T-cell (primary cell): ENCODE measurements around the gene BMPR2. TPM values are rescaled to one million over a fixed set of nuclear protein-coding genes. Genes with fewer than 3 reads are reported as not detected.

Experiments used
- ATAC-seq, 4 experiments: fragments of 200-7000 bp in 3 of 4; fragments of 150-1000 bp in 1 of 4; cut with Tn5 transposase; replicated peaks in 1 of 4; 1 replicate in 3 of 4; 2 replicates in 1 of 4; pipeline ENCODE4 v1.10.0; 2021; ENCODE audit warnings: moderate library complexity in 3 of 4, mild to moderate bottlenecking in 2 of 4, moderate number of reproducible peaks in 1 of 4
- CTCF ChIA-PET, 2 donors: fragments of 300-600 bp; sonication (Branson Sonifier 250); formaldehyde crosslinking; loops; one replicate each; lab custom pipeline; 2022; ENCODE audit warnings: antibody characterized with exemption in 2 of 2; lab: Charles Lee
- POLR2A ChIA-PET, 2 donors: fragments of 300-600 bp; sonication (Branson Sonifier 250); formaldehyde crosslinking; loops; one replicate each; lab custom pipeline; 2022; ENCODE audit warnings: antibody characterized with exemption in 2 of 2; lab: Charles Lee
- DNase-seq, 35 experiments: peaks; one replicate each; pipeline versions ENCODE4 v3.0.0 to v3.0.0-alpha.2; 2013 to 2023
- H3K27ac ChIP-seq: one replicate; pipeline ENCODE4 v1.5.1; 2013; ENCODE audit warnings: low read length
- H3K27me3 ChIP-seq, 2 experiments: replicated peaks in 1 of 2; 1 replicate in 1 of 2; 2 replicates in 1 of 2; pipeline versions ENCODE4 v1.6.1 to v1.7.0; 2013; ENCODE audit warnings: low read length in 1 of 2, mixed read lengths in 1 of 2; ENCODE audit not compliant: control insufficient read depth in 2 of 2, insufficient read depth in 2 of 2; ENCODE audit errors: extremely low read depth in 1 of 2
- H3K36me3 ChIP-seq, 2 donors: 1 replicate in 1 of 2; 2 replicates in 1 of 2; pipeline versions ENCODE4 v1.6.1 to v1.7.0; 2013; ENCODE audit warnings: low read length in 1 of 2; ENCODE audit not compliant: control insufficient read depth in 2 of 2, insufficient read depth in 1 of 2; ENCODE audit errors: extremely low read depth in 1 of 2
- H3K4me1 ChIP-seq, 2 experiments: 1 replicate in 1 of 2; 2 replicates in 1 of 2; pipeline versions ENCODE4 v1.6.1 to v1.7.0; 2013; ENCODE audit warnings: low read length in 2 of 2, mixed read lengths in 1 of 2; ENCODE audit not compliant: insufficient read depth in 2 of 2, control insufficient read depth in 1 of 2; ENCODE audit errors: extremely low read depth in 1 of 2
- H3K4me3 ChIP-seq, 2 donors: 1 replicate in 1 of 2; 2 replicates in 1 of 2; pipeline versions ENCODE4 v1.5.1 to v1.7.0; 2013; ENCODE audit warnings: mild to moderate bottlenecking in 2 of 2, low read length in 1 of 2, moderate library complexity in 1 of 2; ENCODE audit not compliant: control insufficient read depth in 1 of 2; ENCODE audit errors: extremely low read depth in 1 of 2
- H3K9me3 ChIP-seq: 2 replicates; pipeline ENCODE4 v1.7.0; 2013
- H3K27ac Mint-ChIP-seq, 2 donors: one replicate each; pipeline ENCODE4 v1.8.0; 2020 to 2021; ENCODE audit warnings: mild to moderate bottlenecking in 2 of 2, mixed read lengths in 2 of 2
- H3K27me3 Mint-ChIP-seq, 2 donors: one replicate each; pipeline ENCODE4 v1.8.0; 2021 to 2022; ENCODE audit warnings: mixed read lengths in 2 of 2
- H3K36me3 Mint-ChIP-seq: one replicate; pipeline ENCODE4 v1.8.0; 2021; ENCODE audit warnings: mixed read lengths
- H3K4me1 Mint-ChIP-seq, 3 donors: one replicate each; pipeline ENCODE4 v1.8.0; 2020 to 2022; ENCODE audit warnings: mixed read lengths in 3 of 3, mild to moderate bottlenecking in 1 of 3
- H3K4me3 Mint-ChIP-seq, 3 donors: one replicate each; pipeline ENCODE4 v1.8.0; 2020 to 2022; ENCODE audit warnings: mild to moderate bottlenecking in 3 of 3, mixed read lengths in 3 of 3, moderate library complexity in 3 of 3
- H3K9me3 Mint-ChIP-seq, 3 donors: one replicate each; pipeline ENCODE4 v1.8.0; 2020 to 2022; ENCODE audit warnings: mixed read lengths in 3 of 3
- WGBS: methylation state at CpG from one replicate; pipeline ENCODE4 v1.1.5; 2013; ENCODE audit warnings: missing lambda C conversion rate; ENCODE audit not compliant: insufficient coverage; 5-methylcytosine and 5-hydroxymethylcytosine counted together
- total RNA-seq, 35 experiments: library from RNA in 6 of 35; stranded (reverse) in 6 of 35; fragments of 120-200 nt in 1 of 35; gene quantifications; one replicate each; pipeline versions ENCODE4 v1.2.1 to v1.2.4 and lab custom pipeline; 2013 to 2026

The BMPR2 gene
- total RNA-seq, 5 donors from 2014 or later (not counting 1 experiment from before 2014, with no cell fraction given) = 15.1 to 20.9 (median 17.1) TPM

- H3K36me3 ChIP-seq = no peaks in the 10 kb centered on the region
- no peak overlapping the region for H3K27ac ChIP-seq
- CTCF ChIA-PET = interaction anchor here in 1 of 2 donors (0.6 kb wide), 1 partner anchor 62 kb away, joined by 6 read pairs; no protein-coding TSS in a partner anchor
- H3K4me1 ChIP-seq = no peaks in the 10 kb centered on the region
- no peak overlapping the region for H3K4me3 Mint-ChIP-seq
- WGBS = 100% methylated on average over 1 of the region's 3 CpGs
- H3K9me3 Mint-ChIP-seq = peaks cover 0 to 2% (median 0%) of the 10 kb centered on the region in 3 donors
- no peaks in the 10 kb centered on the region for H3K9me3 ChIP-seq
- H3K27me3 Mint-ChIP-seq = no peaks in the 10 kb centered on the region
- peaks cover 0 to 2% (median 0%) of the 10 kb centered on the region in 3 donors for H3K4me1 Mint-ChIP-seq
- no peaks in the 10 kb centered on the region for H3K27me3 ChIP-seq
- H3K4me3 ChIP-seq = no peak overlapping the region
- DNase-seq = no peak
- ATAC-seq = no peak
- H3K36me3 Mint-ChIP-seq = peaks cover 17% of the 10 kb centered on the region
- no peak overlapping the region for H3K27ac Mint-ChIP-seq
- POLR2A ChIA-PET = no interaction called here
Measured at GRCh38 chr2:202454536-202454935, 78.4 kb downstream of the BMPR2 start.

DNA sequence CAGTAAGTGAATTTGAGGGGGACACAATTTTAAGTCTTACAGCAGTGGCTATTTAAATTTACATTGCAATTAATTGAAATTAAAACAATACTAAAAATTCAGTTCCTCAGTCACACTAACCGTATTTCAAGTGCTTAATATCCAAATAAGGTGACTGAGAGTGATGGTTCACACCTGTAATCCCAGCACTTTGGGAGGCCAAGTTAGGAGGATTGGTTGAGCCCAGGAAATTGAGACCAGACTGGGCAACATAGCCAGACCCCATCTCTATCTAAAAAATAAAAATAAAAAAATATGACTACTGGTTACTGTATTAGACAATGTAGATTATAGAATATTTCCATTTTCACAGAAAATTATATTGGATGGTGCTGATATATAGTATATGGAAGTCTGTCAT, 79.0 kb downstream of the BMPR2 start:
- peaks cover 0 to 2% (median 0%) of the 10 kb centered on the region in 3 donors for H3K4me1 Mint-ChIP-seq

DNA sequence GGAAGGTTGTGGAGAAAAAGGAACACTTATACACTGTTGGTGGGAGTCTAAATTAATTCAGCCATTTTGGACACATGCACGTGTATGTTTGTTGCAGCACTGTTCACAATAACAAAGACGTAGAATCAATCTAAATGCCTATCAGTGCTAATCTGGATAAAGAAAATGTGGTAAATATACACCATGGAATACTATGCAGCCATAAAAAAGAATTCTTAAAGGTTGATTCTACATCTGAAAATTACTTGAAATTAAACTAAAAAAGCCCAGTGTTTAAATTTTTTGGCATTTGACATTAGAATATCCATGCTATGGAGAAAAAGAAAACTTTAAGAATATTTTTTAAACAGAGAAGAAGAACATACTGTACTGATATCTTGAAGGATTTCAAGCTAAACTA, 84.0 kb downstream of the BMPR2 start:
- Histone ChIP-seq H3K4me3 (no peak overlapping the region), H3K27me3 (no peaks in the 10 kb centered on the region), H3K27ac (no peak overlapping the region), H3K36me3 (no peaks in the 10 kb centered on the region), H3K9me3 (no peaks in the 10 kb centered on the region), H3K4me1 (no peaks in the 10 kb centered on the region)
- WGBS = no CpG with 5 or more reads among the region's 2 CpGs
- no peak for ATAC-seq
- CTCF ChIA-PET = no interaction called here
- H3K4me3 Mint-ChIP-seq = no peak overlapping the region
- H3K27me3 Mint-ChIP-seq = no peaks in the 10 kb centered on the region
- no peak for DNase-seq
- no peaks in the 10 kb centered on the region for H3K4me1 Mint-ChIP-seq
- POLR2A ChIA-PET = interaction anchor here in 1 of 2 donors (0.6 kb wide), 1 partner anchor 380 kb away, joined by 5 read pairs; no protein-coding TSS in a partner anchor
- H3K27ac Mint-ChIP-seq = no peak overlapping the region
- peaks cover 0 to 7% (median 2%) of the 10 kb centered on the region in 3 donors for H3K9me3 Mint-ChIP-seq
- peaks cover 11% of the 10 kb centered on the region for H3K36me3 Mint-ChIP-seq

More for the DNA sequence above, 79.0 kb downstream of the BMPR2 start:
- Histone ChIP-seq H3K27me3 (no peaks in the 10 kb centered on the region), H3K9me3 (no peaks in the 10 kb centered on the region), H3K36me3 (no peaks in the 10 kb centered on the region), H3K27ac (no peak overlapping the region), H3K4me1 (no peaks in the 10 kb centered on the region), H3K4me3 (no peak overlapping the region)
- H3K27me3 Mint-ChIP-seq = no peaks in the 10 kb centered on the region
- no peak for DNase-seq
- WGBS = no CpG with 5 or more reads among the region's 1 CpG
- POLR2A ChIA-PET = no interaction called here
- H3K4me3 Mint-ChIP-seq = no peak overlapping the region
- no peak overlapping the region for H3K27ac Mint-ChIP-seq
- peaks cover 0 to 7% (median 2%) of the 10 kb centered on the region in 3 donors for H3K9me3 Mint-ChIP-seq
- ATAC-seq = no peak
- CTCF ChIA-PET = no interaction called here
- peaks cover 20% of the 10 kb centered on the region for H3K36me3 Mint-ChIP-seq

- POLR2A ChIA-PET = interaction anchor here in 1 of 2 donors (0.5 kb wide), 1 partner anchor 188 kb away, joined by 12 read pairs; no protein-coding TSS in a partner anchor
- H3K36me3 Mint-ChIP-seq = peaks cover 7% of the 10 kb centered on the region
- H3K4me1 ChIP-seq = no peaks in the 10 kb centered on the region
- ATAC-seq = no peak
- WGBS = no CpG with 5 or more reads among the region's 1 CpG
- no peaks in the 10 kb centered on the region for H3K27me3 ChIP-seq
- no peak overlapping the region for H3K27ac ChIP-seq
- H3K9me3 ChIP-seq = no peaks in the 10 kb centered on the region
- H3K9me3 Mint-ChIP-seq = no peaks in the 10 kb centered on the region
- H3K36me3 ChIP-seq = no peaks in the 10 kb centered on the region
- no peak overlapping the region for H3K4me3 ChIP-seq
- CTCF ChIA-PET = no interaction called here
- no peak overlapping the region for H3K27ac Mint-ChIP-seq
- no peaks in the 10 kb centered on the region for H3K27me3 Mint-ChIP-seq
- DNase-seq = no peak
- H3K4me3 Mint-ChIP-seq = no peak overlapping the region
- H3K4me1 Mint-ChIP-seq = peaks cover 0 to 3% (median 0%) of the 10 kb centered on the region in 3 donors
Measured at GRCh38 chr2:202479090-202479489, 103.0 kb downstream of the BMPR2 start.

DNA sequence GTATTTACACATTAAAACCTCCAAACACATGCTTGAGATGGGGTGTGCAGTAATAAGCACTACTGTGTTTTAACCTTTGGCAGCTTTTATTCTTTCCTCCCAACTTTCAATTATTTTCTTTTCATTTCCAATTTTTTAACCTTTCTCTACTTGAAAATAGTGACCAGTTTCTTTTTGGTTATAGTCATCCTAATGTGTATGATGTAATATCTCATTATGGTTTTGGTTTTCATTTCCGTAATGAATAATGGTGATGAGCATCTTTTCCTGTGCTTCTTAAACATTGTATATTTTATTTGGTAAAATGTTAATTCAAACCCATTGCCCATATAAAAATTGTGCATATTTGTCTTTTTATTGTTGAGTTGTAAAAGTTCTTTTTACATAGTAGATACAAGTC, 103.5 kb downstream of the BMPR2 start:
- Mint-ChIP-seq H3K4me3 (no peak overlapping the region), H3K27me3 (no peaks in the 10 kb centered on the region), H3K4me1 (peaks cover 0 to 3% (median 0%) of the 10 kb centered on the region in 3 donors), H3K9me3 (no peaks in the 10 kb centered on the region), H3K27ac (no peak overlapping the region), H3K36me3 (peaks cover 7% of the 10 kb centered on the region)
- Histone ChIP-seq H3K36me3 (no peaks in the 10 kb centered on the region), H3K4me3 (no peak overlapping the region), H3K27ac (no peak overlapping the region), H3K9me3 (no peaks in the 10 kb centered on the region), H3K27me3 (no peaks in the 10 kb centered on the region), H3K4me1 (no peaks in the 10 kb centered on the region)
- WGBS = no CpG with 5 or more reads among the region's 1 CpG
- DNase-seq = no peak
- CTCF ChIA-PET = no interaction called here
- no peak for ATAC-seq
- POLR2A ChIA-PET = no interaction called here

DNA sequence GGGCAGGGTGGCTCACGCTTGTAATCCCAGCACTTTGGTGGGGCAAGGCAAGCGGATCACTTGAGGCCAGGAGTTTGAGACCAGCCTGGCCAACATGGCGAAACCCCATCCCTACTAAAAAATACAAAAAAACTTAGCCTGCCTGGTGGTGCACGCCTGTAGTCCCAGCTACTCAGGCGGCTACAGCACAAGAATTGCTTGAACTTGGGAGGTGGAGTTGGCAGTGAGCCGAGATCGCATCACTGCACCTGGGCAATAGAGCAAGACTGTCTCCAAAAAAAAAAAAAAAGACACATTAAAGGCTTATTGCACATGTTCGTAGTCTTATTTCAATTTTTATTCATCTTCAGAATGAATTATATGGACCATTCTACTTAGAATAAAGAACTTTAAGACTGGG, 110.2 kb downstream of the BMPR2 start:
- POLR2A ChIA-PET = no interaction called here
- no peaks in the 10 kb centered on the region for H3K9me3 ChIP-seq
- CTCF ChIA-PET = no interaction called here

DNA sequence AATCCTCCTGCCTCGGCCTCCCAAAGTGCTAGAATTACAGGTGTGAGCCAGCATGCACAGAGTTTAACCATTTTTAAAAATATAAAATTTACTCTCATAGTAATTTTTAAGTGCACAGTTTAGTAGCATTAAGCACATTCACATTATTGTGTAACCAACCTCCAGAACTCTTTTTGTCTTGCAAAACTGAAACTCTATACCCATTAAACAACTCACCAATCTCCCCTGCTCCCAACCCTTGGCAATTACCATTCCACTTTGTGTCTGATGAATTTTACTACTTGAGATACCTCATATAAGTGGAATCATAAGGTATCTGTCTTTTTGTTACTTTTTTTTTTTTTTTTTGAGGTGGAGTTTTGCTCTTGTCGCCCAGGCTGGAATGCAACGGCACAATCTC, 112.5 kb downstream of the BMPR2 start:
- Mint-ChIP-seq H3K36me3 (no peaks in the 10 kb centered on the region), H3K9me3 (no peaks in the 10 kb centered on the region), H3K4me3 (no peak overlapping the region), H3K4me1 (no peaks in the 10 kb centered on the region), H3K27ac (no peak overlapping the region), H3K27me3 (no peaks in the 10 kb centered on the region)
- CTCF ChIA-PET = no interaction called here
- Histone ChIP-seq H3K27me3 (no peaks in the 10 kb centered on the region), H3K36me3 (no peaks in the 10 kb centered on the region), H3K4me1 (no peaks in the 10 kb centered on the region), H3K27ac (no peak overlapping the region), H3K9me3 (no peaks in the 10 kb centered on the region), H3K4me3 (no peak overlapping the region)
- ATAC-seq (no peak), DNase-seq (no peak)
- POLR2A ChIA-PET = no interaction called here
- WGBS = no CpG with 5 or more reads among the region's 3 CpGs

More for the DNA sequence above, 110.2 kb downstream of the BMPR2 start:
- no peaks in the 10 kb centered on the region for H3K4me1 Mint-ChIP-seq
- Histone ChIP-seq H3K27me3 (no peaks in the 10 kb centered on the region), H3K36me3 (no peaks in the 10 kb centered on the region), H3K4me1 (no peaks in the 10 kb centered on the region), H3K4me3 (no peak overlapping the region), H3K27ac (no peak overlapping the region)
- ATAC-seq (no peak), DNase-seq (no peak)
- H3K27ac Mint-ChIP-seq = no peak overlapping the region
- peaks cover 4% of the 10 kb centered on the region for H3K36me3 Mint-ChIP-seq
- no peaks in the 10 kb centered on the region for H3K27me3 Mint-ChIP-seq
- no CpG with 5 or more reads among the region's 8 CpGs for WGBS
- no peaks in the 10 kb centered on the region for H3K9me3 Mint-ChIP-seq
- no peak overlapping the region for H3K4me3 Mint-ChIP-seq
